Pancreas (tissue), 10 donors: ENCODE data around the gene AP5B1. TPM values are rescaled to one million over a fixed set of nuclear protein-coding genes. Genes with fewer than 3 reads are reported as not detected.

Source experiments
- ATAC-seq, 4 donors: fragments of 200-7000 bp; cut with Tn5 transposase; one replicate each; pipeline versions ENCODE4 v1.8.0 to v1.9.1; 2020; ENCODE audit warnings: mild to moderate bottlenecking in 4 of 4, moderate library complexity in 4 of 4
- DNase-seq, 6 donors: peaks; one replicate each; pipeline ENCODE4 v3.0.0-alpha.2; 2020
- FAIRE-seq: peaks from 2 replicates; lab custom pipeline; 2012; peaks lifted over from hg19 to GRCh38; lab: Jason Lieb, UNC
- H3K27ac ChIP-seq, 4 donors: fragments of 200-600 bp; sonication (generic); 1 replicate in 3 of 4; 2 replicates in 1 of 4; pipeline versions ENCODE4 v1.5.0 to v1.8.0; 2020
- H3K27me3 ChIP-seq, 4 donors: fragments of 200-600 bp; one replicate each; pipeline ENCODE4 v1.8.0; 2021
- H3K36me3 ChIP-seq, 3 donors: fragments of 200-600 bp; sonication (generic) in 1 of 3; one replicate each; pipeline versions ENCODE4 v1.5.0 to v1.8.0; 2020 to 2021
- H3K4me1 ChIP-seq, 3 donors: fragments of 200-600 bp; one replicate each; pipeline ENCODE4 v1.8.0; 2021
- H3K4me3 ChIP-seq, 4 donors: fragments of 200-600 bp; sonication (generic) in 2 of 4; one replicate each; pipeline versions ENCODE4 v1.5.0 to v1.8.0; 2020 to 2021
- H3K9me3 ChIP-seq, 4 donors: fragments of 200-600 bp; one replicate each; pipeline ENCODE4 v1.8.0; 2021
- WGBS, 2 donors: extraction: QIAGEN DNeasy Blood & Tissue Kit; methylation state at CpG; one replicate each; pipeline ENCODE4 v1.1.7; 2013; 5-methylcytosine and 5-hydroxymethylcytosine counted together
- intact Hi-C, 3 donors: fragments of 100-400 bp; cut with DNase I; formaldehyde crosslinking; loops; one replicate each; pipeline versions ENCODE4 v1.11.1 to v1.14.2; 2022
- polyA plus RNA-seq, 2 donors: library from polyadenylated mRNA; stranded (reverse); fragments of 200-250 nt; gene quantifications; one replicate each; pipeline ENCODE4 v1.2.3, GENCODE V29; 2013
- total RNA-seq, 6 donors: library from RNA; stranded (reverse); fragmentation: NEBNext Ultra II Directional in 4 of 6; extraction: Animal tissue kit (Norgen Biotek cat#: 25700) in 4 of 6; gene quantifications; one replicate each; pipeline versions ENCODE4 v1.2.1 to v1.2.4, GENCODE V29; 2021 to 2023
- TF ChIP-seq, protein P1 (sequence below), 4 donors: fragments of 200-600 bp; sonication (generic) in 3 of 4; IDR thresholded peaks; one replicate each; pipeline versions ENCODE4 v1.5.0 to v1.8.0; 2021; ENCODE audit warnings: antibody characterized with exemption in 4 of 4
- donor health status: healthy with polysubstance abuse.
- donor health status: DM: no; HTN: no; CAD: no; lungs with moderate emphysema.
- donor health status: DM: no; HTN: no; CAD: no.
- donor health status: control.
- donor health status: control.
- donor health status: Bipolar disorder and iron deficiency.
- donor health status: DM: yes; HTN: yes; CAD: no.
- donor health status: DM: no; HTN: no; CAD: no.
- donor health status: DM: no; HTN: no; CAD: no.
- donor health status: DM: yes; HTN: yes; CAD: no.

The AP5B1 gene
- total and polyA plus RNA-seq, 8 donors, result 4.2 to 12.7 (median 11.1) TPM

DNA sequence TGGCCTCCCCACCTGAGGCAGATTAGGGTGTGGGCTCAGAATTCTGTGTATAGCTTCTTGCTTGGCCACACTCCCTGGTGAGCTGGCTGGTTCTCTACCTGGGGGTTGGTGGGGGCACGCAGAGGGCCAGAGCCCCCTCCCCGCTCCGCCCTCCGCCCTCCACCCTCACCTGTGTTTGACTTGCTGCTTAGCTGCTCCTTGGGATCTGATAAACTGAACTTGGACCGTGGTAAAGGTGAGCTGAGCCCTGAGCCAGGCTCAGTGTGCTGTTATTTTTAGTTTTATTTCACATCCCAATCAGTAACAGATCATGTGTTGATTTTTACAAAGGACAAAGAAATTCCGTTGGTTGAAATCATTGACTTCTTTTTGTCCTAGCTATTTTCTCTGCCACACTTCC, 8.0 kb upstream of the AP5B1 start:
- no peaks in the 10 kb centered on the region for H3K27me3 ChIP-seq
- WGBS, 2 donors, result 37 to 62% methylated on average over 6 of the region's 6 CpGs

DNA sequence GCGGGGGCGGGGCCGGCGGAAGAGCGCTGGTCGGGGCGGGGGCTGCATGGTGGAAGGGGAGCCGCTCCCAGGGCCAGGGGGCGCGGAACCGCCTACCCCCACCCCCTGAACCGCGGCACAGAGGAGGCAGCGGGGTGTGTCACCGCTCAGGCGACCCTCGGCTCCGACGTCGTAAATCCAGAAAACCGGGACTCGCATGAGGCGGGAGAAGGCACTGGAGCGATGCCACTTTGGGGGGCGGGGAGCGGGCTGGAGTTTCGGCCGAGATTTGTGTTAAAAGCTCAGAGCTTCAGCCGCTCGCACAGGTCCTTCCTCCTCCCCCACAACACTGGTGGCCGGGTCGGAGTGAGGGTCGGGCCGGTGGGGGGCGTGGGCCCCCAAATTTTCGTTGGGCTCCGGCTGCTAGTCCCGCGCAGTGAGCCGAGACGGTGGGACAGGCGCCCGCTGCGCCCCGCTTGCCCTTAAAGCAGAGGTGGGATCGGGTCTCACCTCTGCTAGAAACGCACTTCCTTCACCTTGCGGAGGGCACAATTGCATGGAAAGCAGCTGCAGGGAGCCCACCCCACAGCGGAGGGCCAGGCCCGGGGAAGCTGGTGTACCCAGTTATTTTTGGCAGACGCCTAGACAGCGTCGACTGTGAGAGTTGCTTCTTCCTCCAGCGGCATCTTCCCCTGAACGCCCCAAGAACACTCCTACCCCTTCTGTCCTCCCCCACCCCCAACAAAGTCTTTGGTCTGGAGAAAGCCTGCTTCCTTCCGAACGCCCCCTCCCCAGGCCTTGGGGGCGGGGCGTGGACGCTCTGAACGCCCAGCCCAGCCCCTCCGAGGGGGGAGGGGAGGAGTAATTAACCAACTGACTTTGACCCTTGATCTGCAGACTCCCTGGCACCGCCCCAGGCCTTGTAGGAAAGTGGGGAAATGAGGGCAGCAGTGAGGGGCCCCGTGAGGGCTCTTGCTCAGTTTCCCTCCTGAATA, 7.2 kb upstream of the AP5B1 start:
- FAIRE-seq (no peak), DNase-seq (peak in 3 of 6 donors; percentile 48 to 71 (median 69)), ATAC-seq (no peak)
- Histone ChIP-seq H3K27ac (no peak overlapping the region), H3K27me3 (no peaks in the 10 kb centered on the region), H3K36me3 (no peaks in the 10 kb centered on the region), H3K4me3 (peak overlapping the region; percentile 20 to 55 (median 35)), H3K9me3 (no peaks in the 10 kb centered on the region), H3K4me1 (peaks cover 0 to 13% (median 2%) of the 10 kb centered on the region in 3 donors)
- 3% methylated on average over 57 to 64 of the region's 64 CpGs for WGBS, 2 donors
- intact Hi-C loops, result no loop called here
- TF ChIP-seq, protein P1, sequence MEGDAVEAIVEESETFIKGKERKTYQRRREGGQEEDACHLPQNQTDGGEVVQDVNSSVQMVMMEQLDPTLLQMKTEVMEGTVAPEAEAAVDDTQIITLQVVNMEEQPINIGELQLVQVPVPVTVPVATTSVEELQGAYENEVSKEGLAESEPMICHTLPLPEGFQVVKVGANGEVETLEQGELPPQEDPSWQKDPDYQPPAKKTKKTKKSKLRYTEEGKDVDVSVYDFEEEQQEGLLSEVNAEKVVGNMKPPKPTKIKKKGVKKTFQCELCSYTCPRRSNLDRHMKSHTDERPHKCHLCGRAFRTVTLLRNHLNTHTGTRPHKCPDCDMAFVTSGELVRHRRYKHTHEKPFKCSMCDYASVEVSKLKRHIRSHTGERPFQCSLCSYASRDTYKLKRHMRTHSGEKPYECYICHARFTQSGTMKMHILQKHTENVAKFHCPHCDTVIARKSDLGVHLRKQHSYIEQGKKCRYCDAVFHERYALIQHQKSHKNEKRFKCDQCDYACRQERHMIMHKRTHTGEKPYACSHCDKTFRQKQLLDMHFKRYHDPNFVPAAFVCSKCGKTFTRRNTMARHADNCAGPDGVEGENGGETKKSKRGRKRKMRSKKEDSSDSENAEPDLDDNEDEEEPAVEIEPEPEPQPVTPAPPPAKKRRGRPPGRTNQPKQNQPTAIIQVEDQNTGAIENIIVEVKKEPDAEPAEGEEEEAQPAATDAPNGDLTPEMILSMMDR (IDR thresholded peaks at IDR 0.05), result no peak

More for the DNA sequence above, 8.0 kb upstream of the AP5B1 start:
- H3K4me3 ChIP-seq, result peak overlapping the region in 1 of 4 donors; percentile 43
- TF ChIP-seq, protein P1 (IDR thresholded peaks at IDR 0.05), result no peak
- ATAC-seq, result no peak
- H3K9me3 ChIP-seq, result no peaks in the 10 kb centered on the region
- H3K27ac ChIP-seq, result no peak overlapping the region
- no peak for FAIRE-seq
- intact Hi-C loops, result no loop called here
- peaks cover 0 to 17% (median 6%) of the 10 kb centered on the region in 3 donors for H3K4me1 ChIP-seq
- no peaks in the 10 kb centered on the region for H3K36me3 ChIP-seq
- DNase-seq, result no peak

DNA sequence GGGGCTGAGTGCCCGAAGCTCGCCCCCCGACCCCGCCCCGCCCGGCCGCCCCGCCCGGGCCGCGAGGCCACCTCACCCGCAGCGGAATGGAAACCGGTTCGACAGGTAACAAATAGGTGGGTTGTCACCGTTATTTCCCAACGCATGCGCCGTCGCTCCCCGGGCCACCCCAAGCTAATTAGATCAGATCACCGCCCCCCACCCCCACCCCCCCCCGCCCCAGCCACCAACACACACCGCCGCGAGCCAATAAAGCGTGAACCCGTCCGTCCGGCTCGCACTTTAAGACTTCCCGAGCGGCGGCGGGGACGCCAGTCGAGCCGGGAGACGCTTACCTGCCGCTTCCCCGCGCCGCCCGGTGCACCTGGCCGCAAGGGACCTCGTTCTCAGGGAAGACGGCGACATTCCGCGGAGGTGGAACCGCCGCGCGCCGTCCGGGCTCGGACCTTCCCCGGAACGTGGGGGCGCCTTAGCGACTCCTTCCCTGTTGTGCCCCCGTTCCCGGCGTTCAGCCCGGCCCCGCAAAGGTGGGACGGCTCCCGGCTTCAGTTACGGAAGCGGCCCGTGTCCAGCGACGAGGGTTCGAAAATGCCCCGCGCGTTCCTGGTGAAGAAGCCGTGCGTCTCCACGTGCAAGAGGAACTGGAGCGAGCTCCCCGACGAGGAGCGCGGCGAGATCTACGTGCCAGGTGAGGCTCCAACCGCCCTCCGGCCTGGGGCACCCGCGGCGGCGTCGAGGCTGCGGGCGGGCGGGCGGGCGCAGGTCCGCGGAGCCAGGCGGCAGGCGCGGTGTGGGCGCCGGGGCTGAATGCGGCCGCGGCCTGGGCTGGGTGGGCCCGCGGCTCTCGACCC, 6.2 kb upstream of the AP5B1 start, which contains the start of gene OVOL1:
Gene OVOL1 (plus strand): TSS at position 278 of the 851 bp plus-strand sequence. CDS start 311 bp downstream, at position 589.
- WGBS, 2 donors, result 1% methylated on average over 57 to 111 of the region's 112 CpGs
- peaks cover 0 to 13% (median 2%) of the 10 kb centered on the region in 3 donors for H3K4me1 ChIP-seq
- TF ChIP-seq, protein P1 (IDR thresholded peaks at IDR 0.05), result no peak
- no peaks in the 10 kb centered on the region for H3K27me3 ChIP-seq
- FAIRE-seq (no peak), ATAC-seq (peak; percentile 77 to 87 (median 80)), DNase-seq (peak; percentile 85 to 95 (median 89))
- H3K27ac ChIP-seq, result peak within 1 kb of the TSS; percentile 32 to 44 (median 41)
- intact Hi-C loops, result no loop called here
- H3K36me3 ChIP-seq, result no peaks in the 10 kb centered on the region
- no peaks in the 10 kb centered on the region for H3K9me3 ChIP-seq
- H3K4me3 ChIP-seq, result peak within 1 kb of the TSS; percentile 27 to 55 (median 39)

DNA sequence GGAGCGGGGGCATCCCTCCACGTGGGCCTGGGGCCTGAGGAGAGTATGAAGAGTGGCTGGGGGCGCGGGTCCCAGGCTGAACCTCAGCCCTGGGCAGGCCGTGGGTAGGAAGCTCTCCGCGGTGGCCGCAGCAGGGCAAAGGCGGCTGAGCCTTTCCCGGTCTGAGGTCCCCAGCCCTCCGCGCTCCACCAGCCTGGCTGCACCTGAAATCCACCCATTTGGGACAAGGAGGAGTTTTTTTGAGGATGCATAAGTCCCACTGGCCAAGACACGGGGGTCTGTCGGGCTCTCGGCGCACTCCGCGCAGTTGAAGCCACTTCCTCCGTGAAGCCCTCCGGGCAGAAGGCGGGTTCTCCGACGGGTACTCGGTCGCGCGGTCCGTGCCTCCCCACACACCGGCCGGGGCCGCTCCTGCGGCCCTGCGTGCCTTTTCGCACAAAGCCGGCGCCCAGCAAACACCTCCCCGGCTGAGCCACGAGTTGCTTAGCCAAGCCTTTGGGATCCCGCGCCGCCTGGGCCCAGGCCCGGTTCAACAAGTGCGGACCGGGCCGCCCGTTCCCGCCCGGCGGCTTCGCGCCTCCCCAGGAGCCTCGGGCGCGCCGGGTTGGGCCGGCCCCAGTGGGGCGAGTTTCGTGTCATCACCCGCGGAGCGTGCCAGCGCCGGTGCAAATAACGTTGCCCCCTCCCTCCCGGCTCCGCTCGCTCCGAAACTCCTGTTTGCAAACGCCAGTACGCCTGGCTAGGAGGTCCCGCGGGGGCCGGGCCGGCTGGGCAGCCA, 5.4 kb upstream of the AP5B1 start:
- peaks cover 0 to 13% (median 2%) of the 10 kb centered on the region in 3 donors for H3K4me1 ChIP-seq
- no peaks in the 10 kb centered on the region for H3K27me3 ChIP-seq
- peak overlapping the region; percentile 10 to 55 (median 29) for H3K4me3 ChIP-seq
- H3K36me3 ChIP-seq, result no peaks in the 10 kb centered on the region
- 24 to 25% methylated on average over 70 to 74 of the region's 74 CpGs for WGBS, 2 donors
- intact Hi-C loops, result no loop called here
- TF ChIP-seq, protein P1 (IDR thresholded peaks at IDR 0.05), result no peak
- DNase-seq (peak in 3 of 6 donors; percentile 17 to 84 (median 73)), ATAC-seq (peak; percentile 5 to 47 (median 24)), FAIRE-seq (no peak)
- no peaks in the 10 kb centered on the region for H3K9me3 ChIP-seq
- H3K27ac ChIP-seq, result peak overlapping the region; percentile 22 to 44 (median 38)
